Ascending aorta (tissue), 2 donors: ENCODE data around the gene MCC. TPM values are rescaled to one million over a fixed set of nuclear protein-coding genes. Genes with fewer than 3 reads are reported as not detected.

Experiments used
- DNase-seq, 2 donors: peaks; one replicate each; pipeline ENCODE4 v3.0.0-alpha.2; 2019; ENCODE audit warnings: low spot score in 2 of 2
- H3K27ac ChIP-seq, 2 donors: fragments of 200-600 bp; sonication (generic); one replicate each; pipeline ENCODE4 v1.5.1; 2016 to 2017; ENCODE audit warnings: mild to moderate bottlenecking in 1 of 2
- H3K27me3 ChIP-seq: fragments of 200-600 bp; sonication (generic); one replicate; pipeline ENCODE4 v1.5.1; 2017
- H3K36me3 ChIP-seq, 2 donors: fragments of 200-600 bp; sonication (generic); one replicate each; pipeline ENCODE4 v1.5.1; 2016
- H3K4me1 ChIP-seq, 2 donors: fragments of 200-600 bp; sonication (generic); one replicate each; pipeline ENCODE4 v1.5.1; 2016 to 2017; ENCODE audit warnings: mild to moderate bottlenecking in 1 of 2
- H3K4me3 ChIP-seq, 2 donors: fragments of 200-600 bp; sonication (generic); one replicate each; pipeline ENCODE4 v1.5.1; 2016 to 2017; ENCODE audit warnings: mild to moderate bottlenecking in 1 of 2
- H3K9me3 ChIP-seq, 2 donors: fragments of 200-600 bp; sonication (generic); one replicate each; pipeline ENCODE4 v1.5.1; 2016
- CTCF ChIP-seq, 3 experiments: fragments of 200-600 bp in 2 of 3; fragments of 450-650 bp in 1 of 3; sonication (generic) in 2 of 3; IDR thresholded peaks; one replicate each; pipeline ENCODE4 v1.5.1; 2016 to 2019; ENCODE audit warnings: antibody characterized with exemption in 3 of 3, mild to moderate bottlenecking in 1 of 3, moderate library complexity in 1 of 3
- intact Hi-C: fragments of 100-400 bp; cut with DNase I; formaldehyde crosslinking; loops from one replicate; pipeline ENCODE4 v1.15.1; 2023
- total RNA-seq: library from RNA; depleted of rRNA; stranded (reverse); fragments of >200 nt; gene quantifications from one replicate; pipeline ENCODE4 v1.1.0, GENCODE V29; 2016

The MCC gene
- total RNA-seq, 1 donor from 2014 or later: 67.9 TPM

- H3K27me3 ChIP-seq: no peaks in the 10 kb centered on the region
- DNase-seq: no peak
- no peak for TF ChIP-seq CTCF (IDR thresholded peaks at IDR 0.05)
- intact Hi-C loops: no loop called here
- H3K9me3 ChIP-seq: no peaks in the 10 kb centered on the region
- H3K36me3 ChIP-seq: peaks cover 0 to 8% of the 10 kb centered on the region in 2 donors
- no peak overlapping the region for H3K4me3 ChIP-seq
- H3K4me1 ChIP-seq: no peaks in the 10 kb centered on the region
- no peak overlapping the region for H3K27ac ChIP-seq
Observed at GRCh38 chr5:113523168-113523567, 34.9 kb upstream of the MCC start.

DNA sequence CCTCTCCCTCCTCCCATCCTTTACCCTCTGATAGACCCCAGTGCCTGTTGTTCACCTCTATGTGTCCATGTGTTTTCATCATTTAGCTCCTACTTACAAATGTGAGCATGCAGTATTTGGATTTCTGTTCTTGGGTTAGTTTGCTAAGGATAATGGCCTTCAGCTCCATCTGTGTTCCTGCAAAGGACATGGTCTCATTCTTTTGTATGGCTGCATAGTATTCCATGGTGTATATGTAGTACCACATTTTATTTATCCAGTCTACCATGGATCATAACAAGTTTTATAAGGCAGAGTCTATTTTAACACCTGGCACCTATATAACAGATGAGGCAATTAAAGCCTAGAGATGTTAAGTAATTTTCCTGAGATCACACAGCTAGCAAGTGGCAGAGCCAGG is 32.6 kb upstream of the MCC start:
- DNase-seq: no peak
- H3K36me3 ChIP-seq: peaks cover 0 to 18% of the 10 kb centered on the region in 2 donors
- H3K27ac ChIP-seq: no peak overlapping the region
- H3K4me1 ChIP-seq: peaks cover 0 to 3% of the 10 kb centered on the region in 2 donors
- H3K9me3 ChIP-seq: no peaks in the 10 kb centered on the region
- H3K4me3 ChIP-seq: no peak overlapping the region
- TF ChIP-seq CTCF (IDR thresholded peaks at IDR 0.05): no peak
- H3K27me3 ChIP-seq: no peaks in the 10 kb centered on the region
- intact Hi-C loops: no loop called here

GRCh38 chr5:113520429-113520828 is 32.2 kb upstream of the MCC start:
- H3K4me1 ChIP-seq: peaks cover 0 to 5% of the 10 kb centered on the region in 2 donors

DNA sequence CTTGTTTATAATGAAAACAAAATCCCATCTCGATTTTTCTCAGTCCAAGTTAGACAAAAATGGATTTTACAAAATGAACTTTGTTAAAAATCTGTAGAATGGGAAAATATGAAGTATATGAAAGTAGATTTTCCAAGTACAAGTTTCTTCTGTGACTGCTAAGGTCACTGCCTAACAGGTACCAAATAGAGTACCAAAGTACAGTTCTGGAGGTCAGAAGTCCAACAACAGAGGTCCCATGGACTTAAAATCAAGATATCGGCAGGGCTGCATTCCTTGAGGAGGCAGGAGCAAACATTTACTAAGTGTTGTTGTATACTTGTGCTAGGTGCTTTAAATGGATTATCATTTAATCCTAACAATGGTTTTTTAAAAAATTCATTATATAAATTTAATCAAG is 31.2 kb upstream of the MCC start:
- no peaks in the 10 kb centered on the region for H3K27me3 ChIP-seq
- H3K27ac ChIP-seq: no peak overlapping the region
- H3K36me3 ChIP-seq: peaks cover 0 to 18% of the 10 kb centered on the region in 2 donors
- intact Hi-C loops: loop anchor here (5.0 to 10.0 kb wide), 2 partner anchors 435 to 542 kb away; partner anchors contain the start of gene DCP2
- TF ChIP-seq CTCF (IDR thresholded peaks at IDR 0.05): no peak
- DNase-seq: no peak
- peaks cover 0 to 5% of the 10 kb centered on the region in 2 donors for H3K4me1 ChIP-seq
- H3K4me3 ChIP-seq: no peak overlapping the region
- no peaks in the 10 kb centered on the region for H3K9me3 ChIP-seq

More at GRCh38 chr5:113520429-113520828, 32.2 kb upstream of the MCC start:
- no peaks in the 10 kb centered on the region for H3K27me3 ChIP-seq
- no peak overlapping the region for H3K4me3 ChIP-seq
- TF ChIP-seq CTCF (IDR thresholded peaks at IDR 0.05): no peak
- DNase-seq: no peak
- intact Hi-C loops: no loop called here
- no peak overlapping the region for H3K27ac ChIP-seq
- peaks cover 0 to 18% of the 10 kb centered on the region in 2 donors for H3K36me3 ChIP-seq
- no peaks in the 10 kb centered on the region for H3K9me3 ChIP-seq

DNA sequence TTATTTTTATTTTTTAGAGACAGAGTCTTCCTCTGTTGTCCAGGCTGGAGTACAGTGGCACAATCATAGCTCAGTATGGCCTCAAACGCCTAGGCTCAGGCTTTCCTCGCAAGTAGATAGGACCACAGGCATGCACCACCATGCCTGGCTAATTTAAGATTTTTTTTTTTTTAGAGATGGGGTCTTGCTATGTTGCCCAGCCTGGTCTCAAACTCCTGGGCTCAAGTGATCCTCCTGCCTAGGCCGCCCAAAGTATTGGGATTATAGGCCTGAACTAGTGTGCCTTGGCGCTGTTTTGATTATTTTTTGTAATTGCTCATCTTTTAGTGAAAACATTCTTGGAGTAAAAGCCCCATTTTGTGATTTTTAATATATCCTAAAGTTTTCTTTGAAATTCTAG is 30.6 kb upstream of the MCC start:
- Histone ChIP-seq H3K9me3 (no peaks in the 10 kb centered on the region), H3K36me3 (peaks cover 0 to 18% of the 10 kb centered on the region in 2 donors), H3K4me1 (peaks cover 0 to 5% of the 10 kb centered on the region in 2 donors), H3K4me3 (no peak overlapping the region), H3K27me3 (no peaks in the 10 kb centered on the region), H3K27ac (no peak overlapping the region)
- intact Hi-C loops: loop anchor here (5.0 to 10.0 kb wide), 2 partner anchors 434 to 542 kb away; partner anchors contain the start of gene DCP2
- no peak for TF ChIP-seq CTCF (IDR thresholded peaks at IDR 0.05)
- DNase-seq: no peak

DNA sequence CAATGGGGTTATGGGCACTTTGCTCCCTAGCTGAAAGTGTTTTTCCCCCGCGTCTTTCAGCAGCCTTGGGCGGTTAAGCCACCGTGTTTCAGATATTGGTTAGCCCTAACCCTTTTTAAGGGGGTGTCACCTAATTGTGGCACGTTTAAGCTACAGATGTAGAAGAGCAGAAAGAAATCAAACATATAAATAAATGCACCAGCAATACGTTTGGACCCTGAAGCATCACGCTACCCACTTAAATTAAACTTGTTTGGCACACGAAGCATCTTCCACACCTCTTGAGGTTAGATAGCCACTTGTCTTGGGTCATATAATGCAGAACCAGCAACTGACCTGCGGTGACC is 26.0 kb upstream of the MCC start:
- Histone ChIP-seq H3K36me3 (peaks cover 0 to 10% of the 10 kb centered on the region in 2 donors), H3K9me3 (no peaks in the 10 kb centered on the region), H3K4me1 (peaks cover 0 to 5% of the 10 kb centered on the region in 2 donors), H3K4me3 (peak overlapping the region; percentile 78), H3K27ac (peak overlapping the region; percentile 97 to 98), H3K27me3 (no peaks in the 10 kb centered on the region)
- no peak for TF ChIP-seq CTCF (IDR thresholded peaks at IDR 0.05)
- DNase-seq: no peak
- intact Hi-C loops: loop anchor here (5.0 to 10.0 kb wide), 3 partner anchors 429 to 1352 kb away; no protein-coding TSS in a partner anchor
